GM23248 (cell line): ENCODE measurements around the gene RBM22. TPM values are rescaled to one million over a fixed set of nuclear protein-coding genes. Genes with fewer than 3 reads are reported as not detected.

Source experiments
- DNase-seq: peaks from one replicate; pipeline ENCODE4 v3.0.0-alpha.2; 2015
- H2AFZ ChIP-seq: fragments of 200-600 bp; sonication (generic); 2 replicates; pipeline ENCODE4 v1.6.1; 2016; ENCODE audit warnings: antibody characterized with exemption
- H3F3A ChIP-seq: fragments of 200-600 bp; sonication (generic); 2 replicates; pipeline ENCODE4 v1.6.1; 2016; ENCODE audit warnings: mild to moderate bottlenecking, antibody characterized with exemption, mixed run types; ENCODE audit not compliant: insufficient read depth
- H3K27ac ChIP-seq: fragments of 200-600 bp; sonication (generic); 2 replicates; pipeline ENCODE4 v1.5.1; 2016; ENCODE audit warnings: mild to moderate bottlenecking
- H3K27me3 ChIP-seq: fragments of 200-600 bp; sonication (generic); replicated peaks from 2 replicates; pipeline ENCODE4 v1.6.1; 2016; ENCODE audit warnings: mild to moderate bottlenecking; ENCODE audit not compliant: insufficient read depth
- H3K36me3 ChIP-seq: fragments of 200-600 bp; sonication (generic); 2 replicates; pipeline ENCODE4 v1.6.1; 2016; ENCODE audit warnings: low read depth, mild to moderate bottlenecking
- H3K4me1 ChIP-seq: fragments of 200-600 bp; sonication (generic); 2 replicates; pipeline ENCODE4 v1.6.1; 2016; ENCODE audit warnings: mild to moderate bottlenecking; ENCODE audit not compliant: insufficient read depth
- H3K4me2 ChIP-seq: fragments of 200-600 bp; sonication (generic); one replicate; pipeline ENCODE4 v1.6.1; 2016; ENCODE audit warnings: mild to moderate bottlenecking; ENCODE audit not compliant: unreplicated experiment
- H3K4me3 ChIP-seq: fragments of 200-600 bp; sonication (generic); 2 replicates; pipeline ENCODE4 v1.5.1; 2016; ENCODE audit warnings: mild to moderate bottlenecking
- H3K79me2 ChIP-seq: fragments of 200-600 bp; sonication (generic); 2 replicates; pipeline ENCODE4 v1.6.1; 2016; ENCODE audit warnings: mild to moderate bottlenecking; ENCODE audit not compliant: insufficient read depth
- H3K9ac ChIP-seq: fragments of 200-600 bp; sonication (generic); 2 replicates; pipeline ENCODE4 v1.6.1; 2016; ENCODE audit warnings: mild to moderate bottlenecking
- H3K9me2 ChIP-seq: fragments of 200-600 bp; sonication (generic); 2 replicates; pipeline ENCODE4 v1.6.1; 2016; ENCODE audit warnings: mixed run types, mild to moderate bottlenecking, moderate library complexity; ENCODE audit not compliant: insufficient read depth
- H3K9me3 ChIP-seq: fragments of 200-600 bp; sonication (generic); one replicate; pipeline ENCODE4 v1.6.1; 2017; ENCODE audit warnings: low read depth
- H4K20me1 ChIP-seq: fragments of 200-600 bp; sonication (generic); 2 replicates; pipeline ENCODE4 v1.6.0; 2016; ENCODE audit not compliant: insufficient read depth
- EZH2 ChIP-seq: fragments of 200-600 bp; sonication (generic); IDR thresholded peaks from 2 replicates; pipeline ENCODE4 v1.6.1; 2018; ENCODE audit warnings: antibody characterized with exemption, mild to moderate bottlenecking; ENCODE audit not compliant: insufficient read depth, poor library complexity, severe bottlenecking
- EZH2phosphoT487 ChIP-seq: fragments of 200-600 bp; sonication (generic); IDR thresholded peaks from 2 replicates; pipeline ENCODE4 v1.6.1; 2018; ENCODE audit warnings: antibody characterized with exemption, moderate library complexity, mild to moderate bottlenecking, low read depth; ENCODE audit not compliant: insufficient read depth
- WGBS, 2 experiments: methylation state at CpG; one replicate each; pipeline ENCODE4 v1.1.6; 2015 to 2017; ENCODE audit warnings: low lambda C conversion rate in 2 of 2, low coverage in 1 of 2; ENCODE audit errors: missing lambda C conversion rate in 2 of 2; 5-methylcytosine and 5-hydroxymethylcytosine counted together
- in situ Hi-C: fragments of 300-500 bp; cut with MboI; formaldehyde crosslinking; loops from 2 replicates; pipeline ENCODE4 v1.15.0; 2020
- polyA plus RNA-seq: library from polyadenylated mRNA; unstranded; fragments of >200 nt; fragmentation: Nextera tagmentation; extraction: Ambion mirVana; gene quantifications from 2 replicates; pipeline ENCODE4 v1.2.1, GENCODE V29; 2016
- total RNA-seq: library from RNA; depleted of rRNA; stranded (reverse); fragments of >200 nt; shearing (Covaris generic); gene quantifications from 2 replicates; pipeline ENCODE4 v1.2.3, GENCODE V29; 2014

Gene RBM22
- total and polyA plus RNA-seq, 2 experiments from 2014 or later = 24.6 to 35.5 TPM

- TF ChIP-seq EZH2 (no peak), EZH2phosphoT487 (no peak)
Measured at GRCh38 chr5:150703762-150704161, 2.9 kb upstream of the RBM22 start.

GRCh38 chr5:150700246-150700593 lies 642 bp downstream of the RBM22 start:
- H3K27ac ChIP-seq = peak overlapping the region; percentile 75
- H4K20me1 ChIP-seq = no peaks in the 10 kb centered on the region
- no peak for TF ChIP-seq EZH2
- TF ChIP-seq EZH2phosphoT487 = no peak
- peaks cover 12% of the 10 kb centered on the region; the same call in 1 of the 2 replicates for H3F3A ChIP-seq
- H3K27me3 ChIP-seq = no peaks in the 10 kb centered on the region
- no peaks in the 10 kb centered on the region for H3K9me3 ChIP-seq
- WGBS, 2 experiments = 0 to 3% methylated on average over 15 of the region's 15 CpGs
- H2AFZ ChIP-seq = peak overlapping the region; percentile 96
- in situ Hi-C loops = no loop called here
- DNase-seq = no peak
- H3K36me3 ChIP-seq = peaks cover 34% of the 10 kb centered on the region
- H3K79me2 ChIP-seq = peaks cover 39% of the 10 kb centered on the region
- peaks cover 14% of the 10 kb centered on the region for H3K4me1 ChIP-seq
- H3K4me2 ChIP-seq = peak overlapping the region; percentile 77
- peak overlapping the region; percentile 92 for H3K9ac ChIP-seq
- H3K4me3 ChIP-seq = peak overlapping the region; percentile 82
- no peaks in the 10 kb centered on the region for H3K9me2 ChIP-seq

More at GRCh38 chr5:150703762-150704161, 2.9 kb upstream of the RBM22 start:
- peak; percentile 44 for DNase-seq
- H3F3A ChIP-seq = peaks cover 18% of the 10 kb centered on the region; the same call in 1 of the 2 replicates
- H3K36me3 ChIP-seq = peaks cover 10% of the 10 kb centered on the region; the same call in 1 of the 2 replicates
- no peak overlapping the region for H3K27ac ChIP-seq
- H4K20me1 ChIP-seq = no peaks in the 10 kb centered on the region
- no peaks in the 10 kb centered on the region for H3K9me3 ChIP-seq
- no peak overlapping the region for H2AFZ ChIP-seq
- H3K9me2 ChIP-seq = no peaks in the 10 kb centered on the region
- no peak overlapping the region for H3K4me2 ChIP-seq
- WGBS, 2 experiments = 75 to 80% methylated on average over 3 of the region's 3 CpGs
- no peak overlapping the region for H3K9ac ChIP-seq
- H3K4me1 ChIP-seq = peaks cover 14% of the 10 kb centered on the region
- in situ Hi-C loops = no loop called here
- H3K27me3 ChIP-seq = no peaks in the 10 kb centered on the region
- peaks cover 20% of the 10 kb centered on the region for H3K79me2 ChIP-seq
- H3K4me3 ChIP-seq = no peak overlapping the region

- Histone ChIP-seq H3K36me3 (peaks cover 82% of the 10 kb centered on the region), H3K4me1 (peaks cover 8% of the 10 kb centered on the region), H3K27ac (no peak overlapping the region), H3K79me2 (peaks cover 28% of the 10 kb centered on the region), H3K4me2 (no peak overlapping the region), H3K9me2 (no peaks in the 10 kb centered on the region), H3K4me3 (no peak overlapping the region), H3K9me3 (no peaks in the 10 kb centered on the region), H4K20me1 (no peaks in the 10 kb centered on the region), H3K9ac (no peak overlapping the region), H3F3A (peaks cover 22% of the 10 kb centered on the region; the same call in 1 of the 2 replicates), H3K27me3 (no peaks in the 10 kb centered on the region), H2AFZ (no peak overlapping the region)
- in situ Hi-C loops = no loop called here
- 65% methylated on average over 3 of the region's 3 CpGs for WGBS, 2 experiments
- no peak for TF ChIP-seq EZH2
- no peak for TF ChIP-seq EZH2phosphoT487
- DNase-seq = peak; percentile 30
Measured at GRCh38 chr5:150694612-150695011, 6.2 kb downstream of the RBM22 start.

- Histone ChIP-seq H3K36me3 (peaks cover 68% of the 10 kb centered on the region), H3K9me3 (no peaks in the 10 kb centered on the region), H3K9me2 (no peaks in the 10 kb centered on the region), H3K27ac (no peak overlapping the region), H3K4me3 (no peak overlapping the region), H3K79me2 (peaks cover 5% of the 10 kb centered on the region; the same call in 1 of the 2 replicates), H3F3A (peaks cover 22% of the 10 kb centered on the region; the same call in 1 of the 2 replicates), H2AFZ (no peak overlapping the region), H4K20me1 (no peaks in the 10 kb centered on the region), H3K4me2 (no peak overlapping the region), H3K27me3 (no peaks in the 10 kb centered on the region), H3K9ac (no peak overlapping the region), H3K4me1 (no peaks in the 10 kb centered on the region)
- 94 to 95% methylated on average over 3 of the region's 3 CpGs for WGBS, 2 experiments
- TF ChIP-seq EZH2phosphoT487 (no peak), EZH2 (no peak)
- in situ Hi-C loops = no loop called here
- DNase-seq = no peak
Measured at GRCh38 chr5:150692276-150692675, 8.6 kb downstream of the RBM22 start.

- H3K4me2 ChIP-seq = no peak overlapping the region
- H3K79me2 ChIP-seq = no peaks in the 10 kb centered on the region
- H2AFZ ChIP-seq = no peak overlapping the region
- H3K9me3 ChIP-seq = no peaks in the 10 kb centered on the region
- H3K36me3 ChIP-seq = peaks cover 53% of the 10 kb centered on the region
- no peaks in the 10 kb centered on the region for H3K27me3 ChIP-seq
- no peaks in the 10 kb centered on the region for H3K4me1 ChIP-seq
- no peak overlapping the region for H3K4me3 ChIP-seq
- TF ChIP-seq EZH2 (no peak), EZH2phosphoT487 (no peak)
- H3F3A ChIP-seq = peaks cover 22% of the 10 kb centered on the region; the same call in 1 of the 2 replicates
- WGBS, 2 experiments = 67 to 73% methylated on average over 6 of the region's 6 CpGs
- no peaks in the 10 kb centered on the region for H3K9me2 ChIP-seq
- no peak for DNase-seq
- no peak overlapping the region for H3K27ac ChIP-seq
- in situ Hi-C loops = no loop called here
- no peaks in the 10 kb centered on the region for H4K20me1 ChIP-seq
- H3K9ac ChIP-seq = no peak overlapping the region
Measured at GRCh38 chr5:150690760-150691159, 10.1 kb downstream of the RBM22 start.
